A549 (cell line): ENCODE results near the gene GGTLC2. TPM values are rescaled to one million over a fixed set of nuclear protein-coding genes. Genes with fewer than 3 reads are reported as not detected.

Experiments used
- ATAC-seq, 2 experiments: fragments of 200-7000 bp in 1 of 2; fragments of >200 bp in 1 of 2; cut with Nextera tagmentation in 1 of 2; cut with Tn5 transposase in 1 of 2; 3 replicates each; pipeline versions ENCODE4 v1.8.0 to v1.9.1; 2018 to 2020; ENCODE audit warnings: mild to moderate bottlenecking in 1 of 2, moderate library complexity in 1 of 2
- CTCF ChIA-PET: fragments of 300-600 bp; sonication (Branson Sonifier 250); formaldehyde crosslinking; extraction: SDS; loops from one replicate; lab custom pipeline; 2021; ENCODE audit warnings: antibody characterized with exemption, inconsistent platforms; lab: Yijun Ruan, JAX
- POLR2A ChIA-PET: fragments of 350-600 bp; formaldehyde crosslinking; extraction: SDS; loops from one replicate; lab custom pipeline; 2021; ENCODE audit warnings: antibody characterized with exemption, inconsistent platforms; lab: Yijun Ruan, JAX
- DNase-seq, 2 experiments: peaks; one replicate each; pipeline versions ENCODE4 v3.0.0 to v3.0.0-alpha.2; 2011 to 2016; ENCODE audit warnings: low read depth in 1 of 2, low spot score in 1 of 2
- FAIRE-seq: peaks from 2 replicates; lab custom pipeline; 2011; peaks lifted over from hg19 to GRCh38; lab: Jason Lieb, UNC
- H3K27ac ChIP-seq, 2 experiments: fragments of >200 bp; sonication (Bioruptor Twin); formaldehyde crosslinking; 3 replicates each; pipeline ENCODE4 v1.5.1; 2016 to 2017
- H3K4me1 ChIP-seq: fragments of >200 bp; sonication (Bioruptor Twin); formaldehyde crosslinking; 3 replicates; pipeline ENCODE4 v1.6.1; 2016
- H3K4me2 ChIP-seq: fragments of >200 bp; sonication (Bioruptor Twin); formaldehyde crosslinking; 3 replicates; pipeline ENCODE4 v1.6.1; 2016
- H3K4me3 ChIP-seq: fragments of >200 bp; sonication (Bioruptor Twin); formaldehyde crosslinking; 3 replicates; pipeline ENCODE4 v1.5.1; 2016
- H3K9me3 ChIP-seq: fragments of >200 bp; sonication (Bioruptor Twin); formaldehyde crosslinking; 3 replicates; pipeline ENCODE4 v1.6.1; 2016
- CBX8 ChIP-seq: fragments of 200-600 bp; sonication (generic); IDR thresholded peaks from 2 replicates; pipeline ENCODE4 v1.6.1; 2016
- CEBPB ChIP-seq, 2 experiments: fragments of >200 bp in 1 of 2; sonication (Bioruptor Twin) in 1 of 2; formaldehyde crosslinking in 1 of 2; IDR thresholded peaks; 2 replicates each; pipeline ENCODE4 v1.6.1; 2012 to 2016
- EHMT2 ChIP-seq: fragments of 200-600 bp; sonication (generic); IDR thresholded peaks from 2 replicates; pipeline ENCODE4 v1.6.1; 2016; ENCODE audit warnings: antibody characterized with exemption, low read depth, mild to moderate bottlenecking, moderate library complexity
- ESRRA ChIP-seq: fragments of 150-350 bp; IDR thresholded peaks from 2 replicates; pipeline ENCODE4 v1.6.1; 2014; ENCODE audit warnings: mild to moderate bottlenecking, low read length, borderline replicate concordance
- FOSL2 ChIP-seq, 2 experiments: fragments of 450-650 bp in 1 of 2; fragments of >200 bp in 1 of 2; sonication (Bioruptor Twin) in 1 of 2; formaldehyde crosslinking; IDR thresholded peaks; 2 replicates each; pipeline versions ENCODE4 v1.5.0 to v1.6.1; 2016 to 2020; ENCODE audit warnings: mild to moderate bottlenecking in 1 of 2, moderate library complexity in 1 of 2
- HOXA7 ChIP-seq: fragments of 250-450 bp; sonication (Bioruptor Pico); IDR thresholded peaks from 2 replicates; pipeline ENCODE4 v1.5.0; 2020; ENCODE audit warnings: mild to moderate bottlenecking, moderate library complexity
- HOXB13 ChIP-seq: fragments of 250-450 bp; sonication (Bioruptor Pico); IDR thresholded peaks from 2 replicates; pipeline ENCODE4 v1.5.0; 2020; ENCODE audit warnings: low read depth, mild to moderate bottlenecking, moderate library complexity
- KDM5A ChIP-seq: fragments of 200-600 bp; sonication (generic); IDR thresholded peaks from 2 replicates; pipeline ENCODE4 v1.6.1; 2016; ENCODE audit warnings: antibody characterized with exemption, mild to moderate bottlenecking
- MAZ ChIP-seq: fragments of 150-350 bp; IDR thresholded peaks from 2 replicates; pipeline ENCODE4 v1.6.1; 2014; ENCODE audit warnings: antibody characterized with exemption, low read depth, low read length, borderline replicate concordance
- MYC ChIP-seq: IDR thresholded peaks from 2 replicates; pipeline ENCODE4 v1.6.1; 2012; ENCODE audit warnings: mild to moderate bottlenecking, inconsistent platforms, low read length, improper control_type of control experiment, borderline replicate concordance
- NFE2L2 ChIP-seq: fragments of 150-350 bp; conservative IDR thresholded peaks from 2 replicates; pipeline ENCODE4 v1.6.1; 2014; ENCODE audit warnings: low read length
- NPAS2 ChIP-seq: fragments of 250-450 bp; sonication (Bioruptor Pico); IDR thresholded peaks from 2 replicates; pipeline ENCODE4 v1.8.0; 2022; ENCODE audit warnings: mild to moderate bottlenecking, moderate library complexity, borderline replicate concordance
- PHF8 ChIP-seq: fragments of 200-600 bp; sonication (generic); IDR thresholded peaks from 2 replicates; pipeline ENCODE4 v1.6.1; 2016; ENCODE audit warnings: low read depth, mild to moderate bottlenecking, antibody characterized with exemption, moderate library complexity, borderline replicate concordance
- RAD21 ChIP-seq, 2 experiments: fragments of >200 bp in 1 of 2; sonication (Bioruptor Twin) in 1 of 2; formaldehyde crosslinking in 1 of 2; IDR thresholded peaks in 1 of 2; conservative IDR thresholded peaks in 1 of 2; 2 replicates in 1 of 2; 3 replicates in 1 of 2; pipeline ENCODE4 v1.6.1; 2012 to 2018; ENCODE audit warnings: inconsistent platforms in 1 of 2
- RARB ChIP-seq: fragments of 250-450 bp; sonication (Bioruptor Pico); IDR thresholded peaks from 2 replicates; pipeline ENCODE4 v1.8.0; 2021; ENCODE audit warnings: mild to moderate bottlenecking, moderate library complexity
- RCOR1 ChIP-seq: fragments of 150-350 bp; IDR thresholded peaks from 2 replicates; pipeline ENCODE4 v1.6.1; 2014; ENCODE audit warnings: antibody characterized with exemption, low read length, low read depth
- TFCP2L1 ChIP-seq: fragments of 250-450 bp; sonication (Bioruptor Pico); IDR thresholded peaks from 2 replicates; pipeline ENCODE4 v1.5.0; 2021; ENCODE audit warnings: mild to moderate bottlenecking
- WGBS: methylation state at CpG from one replicate; pipeline ENCODE4 v1.1.6; 2017; ENCODE audit errors: missing lambda C conversion rate; 5-methylcytosine and 5-hydroxymethylcytosine counted together
- polyA plus RNA-seq, 4 experiments: library from polyadenylated mRNA; depleted of rRNA in 3 of 4; stranded (reverse); fragments of >200 nt; fragmentation: RNase III in 1 of 4; extraction: RNeasy Plus Mini Kit Qiagen cat#74134 plus additional on column Dnase treatment in 1 of 4; gene quantifications; 2 replicates in 3 of 4; 3 replicates in 1 of 4; pipeline ENCODE4 v1.2.3, GENCODE V29; 2011 to 2017
- TF ChIP-seq, protein P1 (sequence below): fragments of 200-600 bp; sonication (generic); IDR thresholded peaks from 2 replicates; pipeline ENCODE4 v1.6.1; 2016; ENCODE audit warnings: antibody characterized with exemption, mild to moderate bottlenecking, moderate library complexity
- TF ChIP-seq, protein P2 (sequence below): IDR thresholded peaks from 2 replicates; pipeline ENCODE4 v1.6.1; 2012; ENCODE audit warnings: low read depth, borderline replicate concordance
- TF ChIP-seq, protein P3 (sequence below): fragments of 250-450 bp; sonication (Bioruptor Pico); IDR thresholded peaks from 2 replicates; pipeline ENCODE4 v1.5.0; 2020; ENCODE audit warnings: low read depth, mild to moderate bottlenecking, moderate library complexity
- TF ChIP-seq, protein P4 (sequence below): fragments of >200 bp; sonication (Bioruptor Twin); formaldehyde crosslinking; IDR thresholded peaks from 3 replicates; pipeline ENCODE4 v1.6.1; 2016
- TF ChIP-seq, protein P5 (sequence below): IDR thresholded peaks from 2 replicates; pipeline ENCODE4 v1.6.1; 2012

Gene GGTLC2
- polyA plus RNA-seq, 2 of the 4 experiments (the other 2 are of a cell fraction): not detected

DNA sequence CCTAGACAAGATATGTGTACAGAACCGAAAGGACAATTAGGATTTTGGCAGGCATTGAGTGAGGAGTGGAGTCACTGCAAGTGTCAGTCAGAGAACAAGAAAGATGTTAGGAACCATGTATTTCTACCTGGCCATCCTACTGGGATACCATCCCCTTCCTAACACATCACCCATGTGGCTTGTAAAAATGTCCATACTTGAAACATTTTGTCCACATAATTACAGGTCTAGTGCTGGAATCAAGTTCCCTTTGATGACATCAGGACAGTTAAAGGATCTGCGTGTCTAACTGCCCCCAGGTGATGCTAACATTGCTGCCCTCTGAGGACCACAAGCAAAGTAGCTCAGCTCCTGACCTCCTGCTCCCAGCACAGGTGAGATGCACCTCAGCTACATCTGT lies 31.9 kb upstream of the GGTLC2 start (continued):
- no peak for TF ChIP-seq EHMT2
- TF ChIP-seq, protein P1, sequence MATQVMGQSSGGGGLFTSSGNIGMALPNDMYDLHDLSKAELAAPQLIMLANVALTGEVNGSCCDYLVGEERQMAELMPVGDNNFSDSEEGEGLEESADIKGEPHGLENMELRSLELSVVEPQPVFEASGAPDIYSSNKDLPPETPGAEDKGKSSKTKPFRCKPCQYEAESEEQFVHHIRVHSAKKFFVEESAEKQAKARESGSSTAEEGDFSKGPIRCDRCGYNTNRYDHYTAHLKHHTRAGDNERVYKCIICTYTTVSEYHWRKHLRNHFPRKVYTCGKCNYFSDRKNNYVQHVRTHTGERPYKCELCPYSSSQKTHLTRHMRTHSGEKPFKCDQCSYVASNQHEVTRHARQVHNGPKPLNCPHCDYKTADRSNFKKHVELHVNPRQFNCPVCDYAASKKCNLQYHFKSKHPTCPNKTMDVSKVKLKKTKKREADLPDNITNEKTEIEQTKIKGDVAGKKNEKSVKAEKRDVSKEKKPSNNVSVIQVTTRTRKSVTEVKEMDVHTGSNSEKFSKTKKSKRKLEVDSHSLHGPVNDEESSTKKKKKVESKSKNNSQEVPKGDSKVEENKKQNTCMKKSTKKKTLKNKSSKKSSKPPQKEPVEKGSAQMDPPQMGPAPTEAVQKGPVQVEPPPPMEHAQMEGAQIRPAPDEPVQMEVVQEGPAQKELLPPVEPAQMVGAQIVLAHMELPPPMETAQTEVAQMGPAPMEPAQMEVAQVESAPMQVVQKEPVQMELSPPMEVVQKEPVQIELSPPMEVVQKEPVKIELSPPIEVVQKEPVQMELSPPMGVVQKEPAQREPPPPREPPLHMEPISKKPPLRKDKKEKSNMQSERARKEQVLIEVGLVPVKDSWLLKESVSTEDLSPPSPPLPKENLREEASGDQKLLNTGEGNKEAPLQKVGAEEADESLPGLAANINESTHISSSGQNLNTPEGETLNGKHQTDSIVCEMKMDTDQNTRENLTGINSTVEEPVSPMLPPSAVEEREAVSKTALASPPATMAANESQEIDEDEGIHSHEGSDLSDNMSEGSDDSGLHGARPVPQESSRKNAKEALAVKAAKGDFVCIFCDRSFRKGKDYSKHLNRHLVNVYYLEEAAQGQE: no peak
- TF ChIP-seq MYC: no peak

DNA sequence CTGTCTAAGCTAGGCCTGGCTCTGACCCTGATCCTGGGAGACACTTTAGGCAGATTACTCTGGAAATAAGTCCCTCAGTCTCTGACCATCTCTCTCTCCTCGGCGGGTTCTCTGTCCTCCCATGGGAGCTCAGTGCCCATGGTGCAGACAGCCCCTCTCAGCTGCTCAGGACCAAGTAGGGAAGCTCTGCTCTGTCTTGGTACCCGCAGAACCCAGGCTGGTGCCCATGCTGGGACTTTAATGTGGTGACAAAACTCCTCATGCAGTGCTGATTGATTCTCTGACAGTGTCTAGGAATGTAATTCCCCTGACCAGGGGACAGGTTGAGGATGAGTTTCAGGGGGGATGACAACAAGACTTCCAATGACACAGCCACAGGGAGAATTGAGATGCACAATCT lies 30.3 kb upstream of the GGTLC2 start:
- no peak for ATAC-seq
- Histone ChIP-seq H3K4me1 (peaks cover 8% of the 10 kb centered on the region; the same call in 1 of the 3 replicates), H3K9me3 (no peaks in the 10 kb centered on the region), H3K27ac (no peak overlapping the region), H3K4me3 (no peak overlapping the region), H3K4me2 (no peak overlapping the region)
- POLR2A ChIA-PET: no interaction called here
- FAIRE-seq: no peak
- 50% methylated on average over 2 of the region's 3 CpGs for WGBS
- TF ChIP-seq HOXA7 (no peak), NFE2L2 (no peak), RAD21 (conservative IDR thresholded peaks at IDR 0.05 in 1 of 2, IDR thresholded peaks at IDR 0.05 in 1 of 2) (no peak), MYC (no peak)
- TF ChIP-seq, protein P2, sequence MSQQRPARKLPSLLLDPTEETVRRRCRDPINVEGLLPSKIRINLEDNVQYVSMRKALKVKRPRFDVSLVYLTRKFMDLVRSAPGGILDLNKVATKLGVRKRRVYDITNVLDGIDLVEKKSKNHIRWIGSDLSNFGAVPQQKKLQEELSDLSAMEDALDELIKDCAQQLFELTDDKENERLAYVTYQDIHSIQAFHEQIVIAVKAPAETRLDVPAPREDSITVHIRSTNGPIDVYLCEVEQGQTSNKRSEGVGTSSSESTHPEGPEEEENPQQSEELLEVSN: no peak
- TF ChIP-seq, all 56 proteins: peak for 0
- CTCF ChIA-PET: no interaction called here
- no peak for DNase-seq

DNA sequence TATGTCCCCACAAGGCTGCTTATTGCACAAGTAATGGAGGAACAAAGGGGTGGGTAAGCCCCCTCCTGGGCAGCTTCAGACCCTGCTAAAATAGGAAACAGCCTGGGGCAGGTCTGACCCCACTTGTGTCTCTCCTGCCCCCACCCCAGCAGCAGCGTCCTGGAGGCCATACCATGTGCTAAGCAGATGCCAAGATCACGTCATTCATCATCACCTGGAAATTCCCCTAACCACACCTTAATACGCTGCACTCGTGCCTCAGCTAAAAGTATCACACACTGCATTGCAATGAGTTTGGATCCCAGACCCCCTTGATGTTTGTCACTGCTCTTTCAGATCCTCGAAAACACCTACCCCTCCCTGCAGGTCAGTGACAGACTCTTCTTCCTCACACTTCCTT lies 27.8 kb upstream of the GGTLC2 start:
- ATAC-seq (no peak; a peak in 1 of 6 replicates), FAIRE-seq (no peak), DNase-seq (peak; percentile 7 to 40)
- peak overlapping the region; percentile 42 for H3K4me2 ChIP-seq
- no peak for TF ChIP-seq TFCP2L1
- TF ChIP-seq CEBPB (IDR thresholded peaks at IDR 0.05): no peak
- no peak for TF ChIP-seq NPAS2 (CRISPR knock-in tag)
- no peak for TF ChIP-seq FOSL2 (IDR thresholded peaks at IDR 0.05)
- TF ChIP-seq FOSL2 (CRISPR knock-in tag; IDR thresholded peaks at IDR 0.05): no peak
- TF ChIP-seq MAZ: no peak
- TF ChIP-seq, protein P3, sequence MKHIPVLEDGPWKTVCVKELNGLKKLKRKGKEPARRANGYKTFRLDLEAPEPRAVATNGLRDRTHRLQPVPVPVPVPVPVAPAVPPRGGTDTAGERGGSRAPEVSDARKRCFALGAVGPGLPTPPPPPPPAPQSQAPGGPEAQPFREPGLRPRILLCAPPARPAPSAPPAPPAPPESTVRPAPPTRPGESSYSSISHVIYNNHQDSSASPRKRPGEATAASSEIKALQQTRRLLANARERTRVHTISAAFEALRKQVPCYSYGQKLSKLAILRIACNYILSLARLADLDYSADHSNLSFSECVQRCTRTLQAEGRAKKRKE (CRISPR knock-in tag): no peak
- no peak for TF ChIP-seq CBX8
- TF ChIP-seq RCOR1: no peak
- no peak for TF ChIP-seq ESRRA
- TF ChIP-seq, protein P4, sequence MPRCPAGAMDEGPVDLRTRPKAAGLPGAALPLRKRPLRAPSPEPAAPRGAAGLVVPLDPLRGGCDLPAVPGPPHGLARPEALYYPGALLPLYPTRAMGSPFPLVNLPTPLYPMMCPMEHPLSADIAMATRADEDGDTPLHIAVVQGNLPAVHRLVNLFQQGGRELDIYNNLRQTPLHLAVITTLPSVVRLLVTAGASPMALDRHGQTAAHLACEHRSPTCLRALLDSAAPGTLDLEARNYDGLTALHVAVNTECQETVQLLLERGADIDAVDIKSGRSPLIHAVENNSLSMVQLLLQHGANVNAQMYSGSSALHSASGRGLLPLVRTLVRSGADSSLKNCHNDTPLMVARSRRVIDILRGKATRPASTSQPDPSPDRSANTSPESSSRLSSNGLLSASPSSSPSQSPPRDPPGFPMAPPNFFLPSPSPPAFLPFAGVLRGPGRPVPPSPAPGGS: no peak
- TF ChIP-seq, protein P5, sequence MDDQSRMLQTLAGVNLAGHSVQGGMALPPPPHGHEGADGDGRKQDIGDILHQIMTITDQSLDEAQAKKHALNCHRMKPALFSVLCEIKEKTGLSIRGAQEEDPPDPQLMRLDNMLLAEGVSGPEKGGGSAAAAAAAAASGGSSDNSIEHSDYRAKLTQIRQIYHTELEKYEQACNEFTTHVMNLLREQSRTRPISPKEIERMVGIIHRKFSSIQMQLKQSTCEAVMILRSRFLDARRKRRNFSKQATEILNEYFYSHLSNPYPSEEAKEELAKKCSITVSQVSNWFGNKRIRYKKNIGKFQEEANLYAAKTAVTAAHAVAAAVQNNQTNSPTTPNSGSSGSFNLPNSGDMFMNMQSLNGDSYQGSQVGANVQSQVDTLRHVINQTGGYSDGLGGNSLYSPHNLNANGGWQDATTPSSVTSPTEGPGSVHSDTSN: no peak
- TF ChIP-seq RARB (CRISPR knock-in tag): no peak
- TF ChIP-seq PHF8: no peak
- no peak for TF ChIP-seq HOXB13 (CRISPR knock-in tag)
- TF ChIP-seq KDM5A: no peak
- no peak overlapping the region for H3K27ac ChIP-seq
- 15% methylated on average over 5 of the region's 5 CpGs for WGBS
- H3K9me3 ChIP-seq: no peaks in the 10 kb centered on the region
- POLR2A ChIA-PET: no interaction called here
- H3K4me1 ChIP-seq: peaks cover 8% of the 10 kb centered on the region; the same call in 1 of the 3 replicates
- CTCF ChIA-PET: interaction anchor here (0.8 to 1.2 kb wide), 2 partner anchors 25 to 31 kb away, joined by 3 read pairs; no protein-coding TSS in a partner anchor
- no peak overlapping the region for H3K4me3 ChIP-seq
